Endodermal cell (in vitro differentiated cells): ENCODE measurements around the gene KMT2E. TPM values are rescaled to one million over a fixed set of nuclear protein-coding genes. Genes with fewer than 3 reads are reported as not detected.
A peak's percentile ranks its signal among the peaks of the same experiment; 100 is the strongest.

Source experiments
- DNase-seq: peaks from one replicate; pipeline ENCODE4 v3.0.0-alpha.2; 2017
- H3K27ac ChIP-seq: 2 replicates; pipeline ENCODE4 v1.5.1; 2013; ENCODE audit warnings: mild to moderate bottlenecking, low read depth, low read length, moderate library complexity
- H3K27me3 ChIP-seq: 2 replicates; pipeline ENCODE4 v1.6.1; 2013; ENCODE audit warnings: mild to moderate bottlenecking, low read length, moderate library complexity; ENCODE audit not compliant: insufficient read depth, control insufficient read depth, poor library complexity, severe bottlenecking
- H3K36me3 ChIP-seq: 2 replicates; pipeline ENCODE4 v1.7.0; 2013; ENCODE audit warnings: mild to moderate bottlenecking, low read length, moderate library complexity; ENCODE audit not compliant: control insufficient read depth, insufficient read depth
- H3K4me1 ChIP-seq: one replicate; pipeline ENCODE4 v1.7.0; 2013; ENCODE audit warnings: low read length; ENCODE audit not compliant: control insufficient read depth, insufficient read depth
- H3K4me3 ChIP-seq: 2 replicates; pipeline ENCODE4 v1.5.1; 2013; ENCODE audit warnings: mild to moderate bottlenecking, low read length, moderate library complexity
- H3K9ac ChIP-seq: 2 replicates; pipeline ENCODE4 v1.6.1; 2013; ENCODE audit warnings: mild to moderate bottlenecking, low read length, moderate library complexity; ENCODE audit not compliant: poor library complexity, severe bottlenecking; ENCODE audit errors: extremely low read depth
- H3K9me3 ChIP-seq: 2 replicates; pipeline ENCODE4 v1.6.1; 2013; ENCODE audit warnings: mild to moderate bottlenecking, low read length, moderate library complexity; ENCODE audit not compliant: control insufficient read depth
- H3K27ac Mint-ChIP-seq: 2 replicates; pipeline ENCODE4 v1.8.0; 2020; ENCODE audit warnings: mixed read lengths
- H3K27me3 Mint-ChIP-seq: 2 replicates; pipeline ENCODE4 v1.8.0; 2021; ENCODE audit warnings: mild to moderate bottlenecking, mixed read lengths; ENCODE audit not compliant: insufficient read depth
- H3K36me3 Mint-ChIP-seq: 2 replicates; pipeline ENCODE4 v1.8.0; 2020; ENCODE audit warnings: low read depth, mixed read lengths
- H3K4me1 Mint-ChIP-seq: 2 replicates; pipeline ENCODE4 v1.8.0; 2020; ENCODE audit warnings: mixed read lengths
- H3K4me3 Mint-ChIP-seq: 2 replicates; pipeline ENCODE4 v1.8.0; 2020; ENCODE audit warnings: mild to moderate bottlenecking, moderate library complexity, mixed read lengths
- H3K9me3 Mint-ChIP-seq: 2 replicates; pipeline ENCODE4 v1.8.0; 2020; ENCODE audit warnings: mild to moderate bottlenecking, mixed read lengths
- CTCF ChIP-seq: fragments of 200-600 bp; sonication (generic); conservative IDR thresholded peaks from 2 replicates; pipeline ENCODE4 v1.5.0; 2021; ENCODE audit warnings: antibody characterized with exemption, mild to moderate bottlenecking
- WGBS, 2 experiments: methylation state at CpG; one replicate each; pipeline versions ENCODE4 v1.1.5 to v1.1.7; 2013; ENCODE audit warnings: missing lambda C conversion rate in 2 of 2, mixed read lengths in 1 of 2; ENCODE audit not compliant: insufficient coverage in 1 of 2, insufficient read length in 1 of 2; 5-methylcytosine and 5-hydroxymethylcytosine counted together
- total RNA-seq, 2 donors: library from RNA; stranded (reverse); fragmentation: NEBNext Ultra II Directional in 1 of 2; extraction: Animal tissue kit (Norgen Biotek cat#: 25700) in 1 of 2; gene quantifications; 2 replicates in 1 of 2; 3 replicates in 1 of 2; pipeline ENCODE4 v1.2.1, GENCODE V29; 2021

Gene KMT2E
- total RNA-seq, 2 donors from 2014 or later: 65.7 to 70.4 TPM

DNA sequence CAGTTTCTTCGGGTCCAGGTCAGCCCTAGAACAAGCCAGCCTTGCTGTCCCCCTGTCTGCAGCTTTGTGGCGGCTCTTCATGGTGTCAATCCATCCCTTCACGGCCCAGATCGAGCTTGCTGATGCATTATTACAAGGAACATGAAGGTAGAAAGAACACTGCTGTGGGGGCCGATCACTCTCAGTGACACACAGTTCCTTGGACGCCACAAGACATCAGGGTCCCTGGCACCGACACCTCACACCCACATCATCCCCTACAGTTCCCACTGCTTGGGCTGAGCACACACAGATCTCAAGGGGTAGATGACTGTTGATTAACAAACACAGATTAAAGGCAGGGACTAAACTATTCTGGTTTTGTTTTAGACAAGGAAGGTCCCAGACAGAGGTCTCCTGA lies 119.4 kb downstream of the KMT2E start:
- peaks cover 25% of the 10 kb centered on the region for H3K36me3 Mint-ChIP-seq
- H3K4me3 Mint-ChIP-seq: no peak overlapping the region
- H3K27ac ChIP-seq: no peak overlapping the region
- H3K27ac Mint-ChIP-seq: peak overlapping the region; percentile 34
- no peak overlapping the region for H3K4me3 ChIP-seq
- H3K27me3 Mint-ChIP-seq: no peaks in the 10 kb centered on the region
- H3K27me3 ChIP-seq: no peaks in the 10 kb centered on the region
- no peaks in the 10 kb centered on the region for H3K9me3 Mint-ChIP-seq
- no peak overlapping the region for H3K9ac ChIP-seq
- 93% methylated on average over 7 of the region's 7 CpGs; no CpG with 5 or more reads in 1 of the 2 experiments for WGBS, 2 experiments
- H3K4me1 Mint-ChIP-seq: peaks cover 6% of the 10 kb centered on the region
- no peak for DNase-seq
- no peaks in the 10 kb centered on the region for H3K9me3 ChIP-seq
- no peak for TF ChIP-seq CTCF
- peaks cover 22% of the 10 kb centered on the region for H3K36me3 ChIP-seq
- H3K4me1 ChIP-seq: no peaks in the 10 kb centered on the region

DNA sequence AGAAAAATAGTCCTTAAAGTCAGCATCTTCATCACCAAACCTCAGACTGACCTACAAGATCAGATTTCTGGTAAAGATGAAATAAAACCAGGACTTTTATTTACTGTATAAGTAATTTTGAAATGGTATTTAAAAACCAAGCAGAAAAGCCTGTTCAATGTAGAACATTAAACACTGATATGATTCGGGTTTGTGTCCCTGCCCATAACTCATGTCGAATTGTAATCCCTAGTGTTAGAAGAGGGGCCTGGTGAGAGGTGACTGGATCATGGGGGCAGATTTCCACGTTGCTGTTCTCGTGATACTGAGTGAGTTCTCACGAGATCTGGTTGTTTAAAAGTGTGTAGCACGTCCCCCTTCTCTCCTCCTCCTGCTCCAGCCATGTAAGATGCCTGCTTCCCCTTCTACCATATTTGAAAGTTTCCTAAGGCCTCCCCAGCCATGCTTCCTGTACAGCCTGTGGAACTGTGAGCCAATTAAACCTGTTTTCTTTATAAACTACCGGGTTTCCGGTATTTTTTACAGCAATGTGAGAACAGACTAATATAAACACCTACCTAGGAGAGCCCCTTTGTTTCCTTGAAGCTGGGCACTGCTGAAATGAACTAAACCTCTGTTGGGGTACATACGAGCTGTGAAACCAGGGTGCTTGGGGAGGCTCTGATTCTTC lies 120.1 kb downstream of the KMT2E start:
- H3K27me3 Mint-ChIP-seq: no peaks in the 10 kb centered on the region
- DNase-seq: no peak
- no peak for TF ChIP-seq CTCF
- WGBS, 2 experiments: 91 to 92% methylated on average over 4 to 9 of the region's 9 CpGs
- Histone ChIP-seq H3K4me3 (no peak overlapping the region), H3K4me1 (no peaks in the 10 kb centered on the region), H3K9me3 (no peaks in the 10 kb centered on the region), H3K36me3 (peaks cover 29% of the 10 kb centered on the region), H3K27ac (no peak overlapping the region), H3K27me3 (no peaks in the 10 kb centered on the region), H3K9ac (no peak overlapping the region)
- no peak overlapping the region for H3K4me3 Mint-ChIP-seq
- H3K9me3 Mint-ChIP-seq: no peaks in the 10 kb centered on the region
- H3K4me1 Mint-ChIP-seq: peaks cover 6% of the 10 kb centered on the region
- peaks cover 26% of the 10 kb centered on the region for H3K36me3 Mint-ChIP-seq
- no peak overlapping the region for H3K27ac Mint-ChIP-seq

DNA sequence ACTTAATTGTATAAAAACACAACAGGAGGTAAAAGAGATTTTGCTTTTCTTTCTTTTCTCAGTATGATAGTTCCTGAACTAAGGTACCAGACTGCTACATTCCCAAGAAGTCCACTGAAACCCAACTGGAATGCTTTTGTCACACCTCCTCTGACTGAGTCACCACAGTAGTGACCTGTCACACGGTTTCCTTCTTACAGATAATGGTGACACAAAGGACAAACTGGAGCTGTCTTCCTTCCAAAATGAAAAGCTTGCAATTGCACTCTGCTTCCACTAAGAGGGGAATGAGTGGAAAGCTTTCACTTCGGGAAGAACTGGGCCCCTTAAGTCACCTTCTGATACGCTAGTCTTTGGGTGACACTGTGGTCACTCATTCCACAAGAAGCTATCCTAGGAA lies 122.2 kb downstream of the KMT2E start:
- peak; percentile 34 for DNase-seq
- no peak overlapping the region for H3K27ac Mint-ChIP-seq
- peaks cover 6% of the 10 kb centered on the region for H3K4me1 Mint-ChIP-seq
- TF ChIP-seq CTCF: peak; percentile 48
- no peaks in the 10 kb centered on the region for H3K27me3 Mint-ChIP-seq
- H3K9me3 ChIP-seq: no peaks in the 10 kb centered on the region
- H3K4me1 ChIP-seq: no peaks in the 10 kb centered on the region
- no peak overlapping the region for H3K27ac ChIP-seq
- H3K36me3 Mint-ChIP-seq: peaks cover 26% of the 10 kb centered on the region
- no peaks in the 10 kb centered on the region for H3K9me3 Mint-ChIP-seq
- H3K4me3 ChIP-seq: no peak overlapping the region
- no peak overlapping the region for H3K9ac ChIP-seq
- H3K27me3 ChIP-seq: no peaks in the 10 kb centered on the region
- peaks cover 38% of the 10 kb centered on the region for H3K36me3 ChIP-seq
- 87 to 100% methylated on average over 2 to 3 of the region's 3 CpGs for WGBS, 2 experiments
- no peak overlapping the region for H3K4me3 Mint-ChIP-seq
